NCI-H1694 treated with DMSO at 0.1 percent for 48 hours (cell line): Measurements from ENCODE around the gene MTFR2.

Experiments used
- DNase-seq: peaks from one replicate; lab custom pipeline; 2025; lab: John Stamatoyannopoulos, UW

MTFR2 gene

DNA sequence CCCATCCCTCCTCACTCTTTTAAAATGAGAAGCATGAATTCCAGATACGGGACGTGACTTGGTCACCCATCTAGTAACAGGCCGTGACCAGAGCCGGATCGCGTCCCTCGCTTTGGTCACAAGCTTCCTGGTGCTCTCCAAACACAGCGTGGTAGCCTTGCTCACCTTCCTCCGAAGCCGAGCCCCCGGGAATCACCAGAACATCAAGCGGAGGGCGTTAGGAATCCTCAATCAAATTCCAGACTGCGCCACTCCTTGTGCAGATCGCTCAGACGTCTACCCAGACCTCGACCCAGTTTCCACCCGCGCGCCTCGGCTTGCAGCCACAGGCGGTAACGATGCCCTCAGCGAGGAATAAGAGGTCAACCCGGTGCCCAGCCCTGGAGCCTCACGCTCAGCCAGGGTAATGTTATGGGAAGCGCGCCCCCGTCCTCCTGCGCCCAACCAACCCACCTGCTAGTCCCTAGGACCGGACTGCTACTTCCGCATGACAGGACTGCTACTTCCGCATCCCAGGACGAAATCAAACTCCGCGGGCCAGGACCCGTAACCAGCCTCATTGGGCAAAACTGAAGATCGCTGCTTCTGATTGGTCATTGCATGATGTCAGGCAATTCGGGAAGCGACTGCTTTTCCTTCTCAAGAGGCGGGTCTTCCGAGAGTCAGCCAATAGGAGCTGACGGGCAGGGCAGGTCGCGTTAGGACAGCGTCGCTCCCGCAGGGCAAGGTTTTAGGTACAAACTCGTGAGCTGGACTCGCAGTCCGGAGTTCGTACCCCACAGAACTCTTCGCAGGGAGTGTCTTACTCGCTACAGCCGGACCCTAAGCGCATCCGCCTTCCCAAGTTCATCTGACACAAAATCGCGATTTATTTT lies at the start of gene MTFR2:
TSS of gene MTFR2 (minus strand) at position 501 of the 875 bp plus-strand sequence. CDS start 1,212 bp downstream, outside the sequence.
- DNase-seq, result peak; percentile 95

DNA sequence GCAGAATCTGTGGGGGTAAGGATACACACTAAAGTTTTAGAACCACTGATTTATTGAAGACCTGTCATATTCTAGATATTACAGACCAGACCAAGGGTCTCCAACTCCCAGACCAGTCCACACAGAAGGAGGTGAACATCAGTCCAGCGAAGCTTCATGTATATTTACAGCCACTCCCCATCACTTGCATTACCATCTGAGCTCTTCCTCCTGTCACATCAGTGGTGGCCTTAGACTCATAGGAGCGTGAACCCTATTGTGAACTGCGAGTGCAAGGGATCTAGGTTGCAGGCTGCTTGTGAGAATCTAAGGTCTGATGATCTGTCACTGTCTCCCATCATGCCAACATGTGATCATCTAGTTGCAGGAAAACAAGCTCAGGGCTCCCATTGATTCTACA lies 44.5 kb upstream of the MTFR2 start:
- DNase-seq, result no peak

DNA sequence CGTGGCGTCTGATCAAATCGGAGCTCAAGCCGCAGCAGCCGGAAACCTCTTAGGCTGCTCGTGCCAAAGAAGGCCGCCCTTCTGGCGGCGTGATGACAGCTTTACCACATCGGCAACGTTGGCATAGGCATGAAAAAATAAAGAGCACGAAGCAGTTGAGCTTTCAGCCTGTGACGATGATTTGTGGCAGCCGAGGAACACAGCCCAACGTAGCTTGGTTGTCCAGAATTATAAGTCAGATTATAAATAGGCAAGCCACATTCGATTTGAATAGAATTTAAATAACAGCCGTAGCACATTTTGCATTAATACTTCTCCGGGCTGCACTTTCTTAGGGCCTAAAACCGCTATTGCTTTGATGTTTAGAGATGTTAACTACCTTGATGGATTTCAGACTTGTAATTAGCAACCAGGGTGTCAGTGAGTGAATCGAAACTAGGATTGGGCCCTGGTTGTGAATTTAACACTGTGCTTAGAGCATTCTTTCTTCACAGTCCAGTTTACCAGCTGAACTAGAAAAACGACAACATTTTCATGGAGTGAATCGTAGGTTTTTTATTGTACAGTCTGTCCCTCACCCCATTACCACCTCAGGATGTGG lies 40.4 kb upstream of the MTFR2 start:
- DNase-seq, result peak; percentile 58

DNA sequence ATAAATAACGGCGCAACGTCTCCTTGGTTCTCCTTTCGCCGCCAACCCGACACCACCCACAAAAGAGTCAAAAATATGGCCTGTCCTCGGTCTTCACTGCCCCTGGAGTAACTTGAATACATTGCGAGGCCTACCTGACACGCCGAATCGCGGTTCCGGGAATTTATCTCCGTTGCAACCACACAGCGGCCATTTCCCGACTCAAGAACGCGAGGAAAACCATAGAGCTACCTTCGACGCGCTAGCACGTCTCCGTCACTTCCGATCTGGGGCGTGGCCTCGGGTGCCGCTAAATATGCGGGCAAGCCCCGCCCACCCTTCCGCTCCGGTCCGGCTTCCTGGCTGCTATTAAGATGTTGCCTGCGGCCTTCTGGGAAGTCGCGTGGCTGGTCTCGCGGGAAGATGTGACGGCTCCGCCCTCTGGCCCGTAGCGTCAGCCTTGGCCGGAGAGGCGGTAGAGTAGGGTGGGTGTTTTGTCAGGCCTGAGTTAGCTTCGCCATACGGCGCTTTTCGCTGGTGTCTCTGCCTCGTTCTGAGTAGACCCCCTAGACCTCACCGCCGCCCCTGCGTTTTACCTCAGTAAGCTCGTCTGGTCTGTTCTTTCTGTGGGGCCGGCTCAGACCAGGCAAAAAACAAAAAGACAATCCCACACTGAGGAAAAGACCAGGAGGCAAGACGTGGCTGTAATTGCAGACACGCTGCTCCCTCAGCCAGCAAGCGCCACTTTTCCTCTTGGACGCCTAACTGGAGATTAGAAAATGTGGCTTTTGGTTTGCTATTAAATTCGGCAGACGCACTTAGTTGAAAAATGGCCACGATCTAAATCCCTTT lies 39.7 kb upstream of the MTFR2 start, which contains the start of gene BCLAF1:
TSS of gene BCLAF1 (minus strand) at position 268 of the 831 bp plus-strand sequence. CDS start 9,980 bp downstream, outside the sequence.
- peak; percentile 94 for DNase-seq

DNA sequence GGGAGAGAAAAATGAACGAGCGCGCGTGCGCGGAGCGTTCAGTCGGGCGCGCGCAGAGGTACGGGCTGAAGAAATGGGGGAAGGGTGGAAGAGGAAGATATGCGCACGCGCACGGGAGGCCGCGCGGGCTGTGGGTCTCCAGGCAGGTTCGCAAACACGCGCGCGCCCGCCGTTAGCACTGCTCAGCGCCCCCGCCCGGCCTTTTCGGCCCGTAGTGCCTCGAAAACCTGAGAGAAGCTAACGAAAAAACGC lies 39.1 kb upstream of the MTFR2 start:
- DNase-seq, result peak; percentile 68

DNA sequence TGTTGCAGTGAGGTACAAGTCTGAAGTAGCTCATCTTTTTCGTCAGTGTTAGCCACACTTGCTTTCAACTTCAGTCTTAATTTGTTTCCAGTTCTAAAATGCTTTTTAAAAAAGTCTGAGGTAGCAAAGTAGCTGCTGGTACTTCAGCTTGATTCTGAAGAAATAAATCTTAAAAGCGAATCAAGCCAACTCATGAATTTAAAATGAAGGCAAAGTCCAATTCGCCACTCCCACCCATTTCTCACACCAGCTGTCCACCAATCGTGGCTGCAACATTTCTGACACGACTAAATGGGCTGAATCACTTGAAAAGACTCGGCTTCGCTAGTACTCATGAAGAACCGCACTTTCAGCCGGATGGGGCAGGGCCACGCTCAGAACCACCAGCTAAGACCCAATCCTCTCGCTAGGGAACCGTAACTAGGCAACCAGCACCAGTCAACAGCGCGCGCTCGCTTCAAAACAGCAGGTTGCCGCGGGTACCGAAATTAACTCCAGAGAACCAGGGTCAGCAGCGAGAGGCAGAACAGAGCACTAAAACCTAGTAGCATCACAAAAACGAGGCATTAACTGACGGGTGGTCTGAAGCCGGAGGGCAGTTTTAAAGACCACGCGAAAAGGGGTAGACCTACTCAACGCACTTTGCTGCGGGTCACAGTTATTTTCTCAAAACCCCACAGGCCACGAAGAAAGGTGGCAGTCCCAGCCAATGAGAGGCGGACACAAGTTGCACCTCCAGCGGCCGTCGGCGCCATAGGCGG lies 38.6 kb upstream of the MTFR2 start:
- DNase-seq, result peak; percentile 14

DNA sequence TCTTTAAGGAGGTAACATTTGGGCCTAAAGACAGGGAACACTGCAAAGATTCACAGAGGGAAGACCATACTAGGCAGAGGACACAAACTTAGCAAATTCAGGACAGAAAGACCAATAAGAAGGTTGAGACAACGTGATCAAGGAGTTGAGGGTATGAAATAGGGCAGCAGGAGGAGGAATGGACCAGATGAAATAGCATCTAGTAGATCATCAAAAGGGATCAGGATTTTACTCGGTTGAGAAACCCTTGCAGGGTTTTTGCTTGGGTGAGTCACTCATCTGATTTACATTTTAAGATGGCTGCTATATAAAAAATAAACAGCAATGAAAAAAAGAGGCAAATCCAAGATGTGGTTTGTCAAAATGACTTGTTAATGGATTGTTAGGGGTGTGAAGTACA lies 34.8 kb upstream of the MTFR2 start:
- DNase-seq, result no peak

DNA sequence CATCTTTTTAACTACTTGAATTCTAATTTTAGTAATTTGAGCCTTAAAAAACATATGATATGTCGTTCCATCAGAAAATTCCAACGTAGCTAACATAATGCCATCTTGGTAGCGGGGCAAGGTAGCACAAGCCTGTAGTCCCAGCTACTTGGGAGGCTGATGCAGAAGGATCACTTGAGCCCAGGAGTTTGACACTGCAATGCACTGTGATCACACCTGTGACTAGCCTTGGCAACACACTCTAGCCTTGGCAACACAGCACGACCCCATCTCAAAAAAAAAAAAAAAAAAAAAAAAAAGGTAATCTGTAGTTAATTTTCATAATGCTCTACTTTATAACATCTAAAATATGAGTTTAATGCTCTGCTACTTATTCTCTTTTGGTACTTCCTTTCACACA lies 32.8 kb upstream of the MTFR2 start:
- no peak for DNase-seq

DNA sequence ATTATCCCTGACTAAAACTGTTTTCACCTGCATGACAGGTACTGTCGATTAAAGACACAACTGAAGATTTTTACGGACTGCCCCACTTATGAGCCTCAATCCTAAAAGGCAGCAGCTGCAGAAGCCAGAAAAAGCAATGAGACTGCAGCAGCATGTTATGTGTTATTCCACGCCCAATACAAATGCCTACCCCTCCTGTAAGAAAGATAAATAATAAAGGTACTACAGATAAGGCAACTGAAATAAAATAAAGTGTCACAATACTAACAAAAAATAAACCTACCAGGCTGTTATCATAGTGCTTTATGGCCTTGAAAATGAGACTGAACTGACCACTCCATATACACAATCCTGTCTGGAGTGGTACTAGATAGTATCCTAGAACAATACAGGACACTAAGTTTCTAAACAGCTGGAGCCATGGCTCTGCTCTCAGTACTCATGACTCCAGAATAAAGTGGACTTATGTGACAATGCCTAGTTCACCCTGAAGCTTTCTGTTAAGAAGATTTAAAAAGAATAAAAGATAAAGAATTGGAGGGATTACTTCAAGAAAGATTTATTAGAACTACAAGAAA lies 30.0 kb upstream of the MTFR2 start:
- DNase-seq, result no peak

DNA sequence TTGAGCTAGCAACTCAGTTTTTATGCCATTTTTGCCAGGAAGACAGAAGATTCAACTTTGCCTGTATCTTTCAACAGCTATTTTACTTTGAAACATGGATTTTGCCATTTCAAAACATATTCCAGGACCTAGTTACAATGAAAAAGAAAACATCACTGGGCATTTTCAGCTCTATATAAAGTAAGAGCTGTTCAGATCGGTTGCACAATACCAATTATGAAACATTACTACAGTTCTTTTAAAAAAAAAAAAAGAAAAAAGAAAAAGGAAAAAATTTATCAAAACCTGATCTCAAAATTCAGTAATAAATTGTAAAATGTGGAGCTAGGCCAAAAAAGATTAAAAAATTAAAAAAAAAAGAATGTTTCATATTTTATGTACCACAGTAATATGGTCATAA lies 24.0 kb upstream of the MTFR2 start:
- DNase-seq, result no peak

DNA sequence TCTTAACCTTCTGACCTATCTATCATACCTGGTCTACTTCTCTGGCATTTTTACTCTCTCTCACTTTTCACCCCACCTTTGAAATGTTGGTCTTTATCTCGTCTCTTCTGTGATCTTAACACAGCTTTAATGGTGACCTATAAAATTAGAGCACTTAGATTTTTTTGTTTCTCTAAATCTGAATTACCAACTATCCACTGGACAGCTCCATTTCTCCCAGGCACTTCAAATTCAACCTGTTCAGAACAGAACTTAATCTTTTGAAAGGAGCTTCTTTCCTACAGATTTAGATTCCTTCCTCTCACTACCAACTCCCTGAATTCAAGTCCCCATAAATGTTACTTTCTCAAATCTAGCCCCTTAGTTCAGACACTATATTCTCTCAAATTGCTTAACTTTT lies 15.0 kb upstream of the MTFR2 start:
- no peak for DNase-seq

DNA sequence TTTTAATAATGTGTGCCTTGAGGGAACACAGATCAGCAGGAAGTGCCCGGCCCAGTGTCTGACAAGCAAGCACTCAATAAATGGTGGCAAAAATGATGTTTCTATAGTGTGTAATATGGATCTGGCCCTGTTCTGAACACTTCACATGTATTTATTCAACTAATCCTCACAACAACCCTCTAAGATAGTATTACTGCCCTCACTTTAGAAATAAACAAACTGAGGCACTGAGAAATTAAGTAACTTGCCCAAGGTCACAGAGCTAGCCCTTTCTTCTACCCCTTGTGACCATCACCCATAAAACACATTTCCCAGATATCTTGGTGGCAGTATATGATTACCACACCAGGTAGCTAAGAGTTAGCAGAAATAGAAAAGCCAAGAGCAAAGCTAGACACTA lies 12.8 kb upstream of the MTFR2 start:
- no peak for DNase-seq

DNA sequence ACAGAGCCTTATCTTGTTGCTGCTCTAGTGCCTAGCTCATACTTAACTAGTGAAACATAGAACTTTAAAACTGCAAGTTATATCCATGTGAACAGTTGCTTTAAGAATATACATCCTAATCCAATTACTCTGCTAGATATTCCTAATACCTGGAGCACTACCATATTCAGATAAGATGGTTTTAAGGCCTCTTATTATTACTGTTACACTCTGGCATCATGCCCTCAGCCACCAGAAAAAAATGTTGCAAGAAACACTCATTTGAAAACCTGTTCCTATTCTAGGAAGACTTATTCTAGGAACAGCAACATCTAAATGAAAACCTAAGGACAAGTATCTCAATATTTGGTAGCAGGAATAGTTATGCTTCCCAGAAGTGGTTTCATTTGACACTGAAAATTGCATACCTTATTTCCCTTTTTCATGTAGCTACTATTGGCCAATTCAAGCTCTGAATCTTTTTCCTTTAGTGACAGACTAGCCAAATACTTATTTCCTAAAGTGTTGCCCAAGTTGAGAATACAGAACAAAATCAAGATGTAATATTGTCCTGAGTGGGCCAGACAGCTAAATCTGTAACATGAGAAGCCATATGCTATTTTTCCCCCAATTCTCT lies 4.8 kb upstream of the MTFR2 start:
- DNase-seq, result no peak

DNA sequence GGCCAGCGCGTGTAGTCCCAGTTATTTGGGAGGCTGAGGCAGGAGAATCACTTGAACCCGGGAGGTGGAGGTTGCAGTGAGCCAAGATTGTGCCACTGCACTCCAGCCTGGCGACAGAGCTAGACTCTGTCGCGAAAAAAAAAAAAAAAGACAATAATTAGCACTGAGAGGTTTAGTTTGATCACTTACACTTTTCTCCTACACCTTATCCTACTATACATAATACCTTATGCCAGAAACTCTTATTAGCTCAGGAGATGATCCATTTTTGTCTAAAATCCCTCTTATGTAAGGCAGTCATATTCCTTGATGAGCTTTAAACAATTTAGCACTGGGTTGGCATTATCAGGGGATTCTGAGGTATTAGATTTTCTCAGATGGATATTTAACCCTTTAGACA lies 3.6 kb upstream of the MTFR2 start:
- no peak for DNase-seq

DNA sequence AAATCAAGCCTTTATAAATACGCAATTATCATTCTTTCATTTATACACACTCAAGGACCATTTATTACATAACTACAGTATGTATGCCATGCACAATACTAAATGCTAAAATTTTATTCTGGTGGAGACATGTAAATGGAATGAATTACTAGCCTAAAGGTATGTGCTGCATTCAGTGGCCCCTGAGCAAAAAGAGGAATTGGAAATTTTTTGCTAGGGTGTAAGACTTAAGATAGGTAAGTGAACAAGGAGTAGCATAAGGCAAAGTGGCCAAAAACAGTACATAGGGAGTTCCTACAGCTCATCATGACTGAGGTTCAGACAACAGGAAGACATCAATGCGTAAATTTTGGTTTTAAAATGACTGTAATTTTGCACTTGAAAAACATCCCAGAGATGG lies 2.3 kb upstream of the MTFR2 start:
- no peak for DNase-seq

DNA sequence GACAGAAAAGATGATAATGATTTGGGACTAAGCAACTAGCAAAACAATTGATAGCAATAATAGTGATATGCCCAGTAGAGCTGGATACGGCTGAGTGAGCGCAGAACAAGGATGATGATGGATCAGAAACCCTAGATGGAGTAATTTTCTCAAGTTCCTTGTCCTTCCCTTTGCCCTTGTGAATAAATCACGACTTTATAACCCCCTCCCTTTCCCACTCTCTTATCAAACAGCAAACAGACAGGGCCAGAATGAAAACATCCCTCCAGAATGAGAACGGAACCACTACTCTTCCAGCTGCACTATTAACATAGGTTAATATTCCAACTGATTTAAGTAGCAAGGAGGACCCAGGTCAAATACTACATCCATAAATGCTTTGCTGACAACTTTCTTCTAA lies 1.3 kb upstream of the MTFR2 start:
- no peak for DNase-seq

DNA sequence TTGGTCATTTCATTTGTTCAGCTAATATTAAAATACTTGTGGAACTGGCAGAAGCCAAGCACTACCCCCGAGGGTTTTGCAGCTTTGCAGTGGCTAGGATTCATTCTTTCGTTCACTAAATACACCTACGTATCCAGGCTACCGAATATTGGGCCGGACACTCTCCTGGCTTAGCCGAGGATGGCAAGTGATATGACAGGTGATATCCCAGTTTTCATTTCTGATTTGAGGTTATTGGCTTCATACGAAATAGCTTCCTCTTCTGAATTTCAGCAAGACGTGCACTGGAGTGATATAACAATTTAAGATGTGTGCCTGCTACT lies 536 bp upstream of the MTFR2 start:
- DNase-seq, result peak; percentile 35

DNA sequence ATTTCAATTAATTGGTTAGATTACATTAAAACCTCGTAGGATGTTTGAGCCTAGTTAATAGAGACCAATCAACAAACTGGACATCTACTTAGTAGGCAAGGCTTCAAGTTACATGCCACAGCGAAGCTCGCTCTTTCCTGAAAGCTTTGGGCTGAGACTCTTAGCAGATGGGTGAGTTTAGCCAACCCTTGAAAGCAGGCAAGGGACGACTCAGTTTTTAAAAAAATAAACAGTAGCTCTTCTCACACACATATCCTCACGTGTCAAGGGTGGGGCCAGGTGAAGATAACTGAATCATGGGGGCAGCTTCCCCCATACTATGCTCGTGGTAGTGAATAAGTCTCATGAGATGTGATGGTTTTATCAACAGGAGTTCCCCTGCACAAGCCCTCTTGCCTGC lies 775 bp downstream of the MTFR2 start:
- DNase-seq, result no peak

DNA sequence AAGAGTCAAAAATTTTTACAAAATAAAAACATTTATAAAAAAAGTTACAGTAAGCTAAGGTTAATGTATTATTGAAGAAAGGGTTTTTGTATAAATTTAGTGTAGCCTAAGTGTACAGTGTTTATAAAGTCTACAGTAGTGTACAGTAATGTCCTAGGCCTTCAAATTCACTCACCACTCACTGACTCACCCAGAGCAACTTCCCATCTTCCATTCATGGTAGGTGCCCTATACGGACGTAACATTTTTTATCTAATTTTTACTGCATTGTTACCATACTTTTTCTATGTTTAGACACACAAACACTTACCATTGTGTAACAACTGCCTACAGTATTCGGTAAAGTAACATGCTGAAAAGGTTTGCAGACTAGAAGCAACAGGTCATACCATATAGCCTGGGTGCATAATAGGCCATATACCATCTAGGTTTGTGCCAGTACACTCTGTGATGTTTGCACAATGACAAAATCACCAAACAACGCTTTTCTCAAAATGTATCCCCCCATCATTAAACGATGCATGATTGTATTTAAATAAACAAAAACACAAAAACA lies 6.0 kb downstream of the MTFR2 start:
- DNase-seq, result no peak

DNA sequence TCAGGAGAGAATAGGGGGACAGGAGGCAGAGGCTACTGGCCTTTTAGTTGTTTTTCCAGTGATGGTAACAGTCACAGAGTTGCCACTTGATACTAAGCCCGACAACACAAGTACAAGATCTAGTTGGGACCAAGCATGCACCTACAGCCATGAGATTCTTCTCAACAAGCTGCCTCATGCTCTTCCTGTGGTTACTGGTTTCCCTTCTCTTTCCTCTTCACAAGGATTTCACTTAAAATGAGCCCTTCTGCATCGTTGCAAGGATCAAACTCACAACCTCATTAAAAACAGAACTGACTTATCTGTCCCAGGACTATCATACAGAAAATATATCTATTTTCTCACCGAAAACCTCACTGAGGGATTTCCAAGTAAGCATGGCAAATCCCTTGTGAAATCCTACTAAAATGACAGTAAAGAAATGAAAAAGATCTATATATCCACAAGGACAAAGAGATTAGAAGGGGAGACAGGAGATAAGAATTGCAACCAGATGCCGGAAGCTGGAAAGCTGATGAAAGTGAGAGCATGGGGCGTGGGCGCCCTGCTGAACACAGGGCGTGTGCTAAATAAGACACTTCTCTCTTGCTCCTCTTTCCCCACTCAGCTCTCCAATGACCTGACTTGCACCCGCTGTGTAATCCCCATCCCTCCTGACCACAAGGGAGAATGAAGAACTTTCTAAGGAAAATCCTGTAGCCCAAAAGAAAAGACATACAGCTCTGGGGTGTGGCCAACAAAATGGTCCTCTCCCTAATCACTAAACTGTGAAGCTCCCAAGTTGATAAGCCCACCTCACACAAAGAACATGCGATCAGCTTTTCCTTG lies 13.4 kb downstream of the MTFR2 start:
- DNase-seq, result no peak
